Measurements from ENCODE around the gene SHISA9.

Gene SHISA9

GRCh38 chr16:13242201-13242600 lies 340.8 kb downstream of the SHISA9 start:
- H3K4me3 ChIP-seq (ENCODE audit: low read length): no peak overlapping the region
- TF ChIP-seq ZNF274 (IDR thresholded peaks at IDR 0.05; ENCODE audit: low read depth, low read length): no peak

GRCh38 chr16:13244770-13245169 lies 343.4 kb downstream of the SHISA9 start:
- H3K4me3 ChIP-seq (ENCODE audit: low read length): no peak overlapping the region
- no peak for TF ChIP-seq ZNF274 (IDR thresholded peaks at IDR 0.05; ENCODE audit: low read depth, low read length)

GRCh38 chr16:13245713-13246377 lies 344.4 kb downstream of the SHISA9 start:
- H3K4me3 ChIP-seq (ENCODE audit: low read length): no peak overlapping the region
- TF ChIP-seq ZNF274 (IDR thresholded peaks at IDR 0.05; ENCODE audit: low read depth, low read length): no peak

GRCh38 chr16:13254998-13255614 lies 353.7 kb downstream of the SHISA9 start:
- no peak for TF ChIP-seq ZNF274 (IDR thresholded peaks at IDR 0.05; ENCODE audit: low read depth, low read length)
- H3K4me3 ChIP-seq (ENCODE audit: low read length): no peak overlapping the region

- no peak for TF ChIP-seq ZNF274 (IDR thresholded peaks at IDR 0.05; ENCODE audit: low read depth, low read length)
- no peak overlapping the region for H3K4me3 ChIP-seq (ENCODE audit: low read length)
Measured at GRCh38 chr16:13262270-13263090, 361.1 kb downstream of the SHISA9 start.

GRCh38 chr16:13264749-13265552 lies 363.6 kb downstream of the SHISA9 start:
- H3K4me3 ChIP-seq (ENCODE audit: low read length): no peak overlapping the region
- TF ChIP-seq ZNF274 (IDR thresholded peaks at IDR 0.05; ENCODE audit: low read depth, low read length): no peak

- H3K4me3 ChIP-seq (ENCODE audit: low read length): no peak overlapping the region
- no peak for TF ChIP-seq ZNF274 (IDR thresholded peaks at IDR 0.05; ENCODE audit: low read depth, low read length)
Measured at GRCh38 chr16:13269359-13269758, 368.0 kb downstream of the SHISA9 start.

- no peak overlapping the region for H3K4me3 ChIP-seq (ENCODE audit: low read length)
- TF ChIP-seq ZNF274 (IDR thresholded peaks at IDR 0.05; ENCODE audit: low read depth, low read length): no peak
Measured at GRCh38 chr16:13269905-13270528, 368.6 kb downstream of the SHISA9 start.

- H3K4me3 ChIP-seq (ENCODE audit: low read length): no peak overlapping the region
- TF ChIP-seq ZNF274 (IDR thresholded peaks at IDR 0.05; ENCODE audit: low read depth, low read length): no peak
Measured at GRCh38 chr16:13270602-13271001, 369.2 kb downstream of the SHISA9 start.

GRCh38 chr16:13289515-13289914 lies 388.1 kb downstream of the SHISA9 start:
- no peak for TF ChIP-seq ZNF274 (IDR thresholded peaks at IDR 0.05; ENCODE audit: low read depth, low read length)
- no peak overlapping the region for H3K4me3 ChIP-seq (ENCODE audit: low read length)
